GM13977 (cell line): ENCODE results near the gene PABPN1.
A peak's percentile ranks its signal among the peaks of the same experiment; 100 is the strongest.

Experiments used
- DNase-seq: peaks from one replicate; pipeline ENCODE4 v3.0.0; 2012; ENCODE audit warnings: low spot score
- CTCF ChIP-seq: IDR thresholded peaks from 2 replicates; pipeline ENCODE4 v1.5.1; 2012; ENCODE audit warnings: mild to moderate bottlenecking, control low read depth; ENCODE audit not compliant: insufficient read depth; ENCODE audit errors: extremely low read depth, missing control alignments
- in situ Hi-C: fragments of 300-500 bp; cut with MboI; formaldehyde crosslinking; loops from one replicate; pipeline ENCODE4 v1.12.0; 2022; ENCODE audit warnings: low sequenced_read_pairs, low pct_unique_long_range_greater_than_20kb, mixed read lengths, inconsistent platforms; ENCODE audit not compliant: unreplicated experiment

Gene PABPN1

GRCh38 chr14:23286020-23286901 is 35.0 kb upstream of the PABPN1 start, which contains the start of gene HOMEZ:
HOMEZ (minus strand) TSS chr14:23286132; CDS start chr14:23285952, 180 bp downstream.
- in situ Hi-C loops: no loop called here
- DNase-seq: peak; percentile 97
- TF ChIP-seq CTCF: no peak

- in situ Hi-C loops: no loop called here
These were observed 34.3 kb upstream of the PABPN1 start for GRCh38 chr14:23286902-23287479.

GRCh38 chr14:23294734-23295561 is 26.3 kb upstream of the PABPN1 start:
- in situ Hi-C loops: no loop called here
- DNase-seq: no peak
- peak; percentile 80 for TF ChIP-seq CTCF

More at GRCh38 chr14:23286902-23287479, 34.3 kb upstream of the PABPN1 start:
- TF ChIP-seq CTCF: no peak
- DNase-seq: no peak

DNA sequence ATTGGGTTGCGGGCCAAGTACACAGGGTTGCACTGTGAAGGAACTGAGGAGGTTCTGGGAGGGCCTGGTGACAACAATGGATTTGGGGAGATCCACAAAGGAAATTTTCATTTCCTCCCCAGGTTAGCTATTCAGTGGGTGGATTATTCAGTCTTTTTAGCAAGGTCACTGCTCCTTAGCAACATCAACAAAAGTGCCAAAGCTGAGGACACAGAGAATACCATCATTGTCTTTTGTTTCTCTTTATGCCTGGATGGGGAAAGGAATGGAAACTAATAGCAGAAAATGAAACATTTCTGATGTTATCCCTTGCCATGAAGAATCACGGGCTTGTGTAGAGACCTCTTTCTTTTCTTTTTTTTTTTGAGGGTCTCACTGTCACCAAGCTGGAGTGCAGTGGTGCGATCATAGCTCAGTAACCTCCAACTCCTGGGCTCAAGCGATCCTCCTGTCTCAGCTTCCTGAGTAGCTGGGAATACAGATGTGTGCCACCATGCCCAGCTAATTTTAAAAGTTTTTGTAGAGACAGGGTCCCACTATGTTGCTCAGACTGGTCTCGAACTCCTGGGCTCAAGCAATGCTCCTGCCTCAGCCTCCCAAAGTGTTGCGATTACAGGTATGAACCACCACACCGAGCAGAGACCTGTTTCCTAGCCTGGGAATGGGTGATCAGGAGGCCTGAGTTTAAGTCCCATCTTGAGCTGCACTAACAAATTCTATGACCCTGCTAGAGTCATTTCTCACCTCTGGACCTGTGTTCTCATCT is 25.1 kb upstream of the PABPN1 start:
- TF ChIP-seq CTCF: no peak
- in situ Hi-C loops: no loop called here

GRCh38 chr14:23297096-23297495 is 24.2 kb upstream of the PABPN1 start:
- in situ Hi-C loops: no loop called here

More for the DNA sequence above, 25.1 kb upstream of the PABPN1 start:
- no peak for DNase-seq

More at GRCh38 chr14:23297096-23297495, 24.2 kb upstream of the PABPN1 start:
- no peak for DNase-seq
- TF ChIP-seq CTCF: no peak
